Hepatic stellate cell (primary cell): ENCODE results near the gene MRPL36.
A peak's percentile ranks its signal among the peaks of the same experiment; 100 is the strongest.

ENCODE experiments used
- DNase-seq: peaks from one replicate; pipeline ENCODE4 v3.0.0; 2011; ENCODE audit warnings: low spot score

The MRPL36 gene

DNA sequence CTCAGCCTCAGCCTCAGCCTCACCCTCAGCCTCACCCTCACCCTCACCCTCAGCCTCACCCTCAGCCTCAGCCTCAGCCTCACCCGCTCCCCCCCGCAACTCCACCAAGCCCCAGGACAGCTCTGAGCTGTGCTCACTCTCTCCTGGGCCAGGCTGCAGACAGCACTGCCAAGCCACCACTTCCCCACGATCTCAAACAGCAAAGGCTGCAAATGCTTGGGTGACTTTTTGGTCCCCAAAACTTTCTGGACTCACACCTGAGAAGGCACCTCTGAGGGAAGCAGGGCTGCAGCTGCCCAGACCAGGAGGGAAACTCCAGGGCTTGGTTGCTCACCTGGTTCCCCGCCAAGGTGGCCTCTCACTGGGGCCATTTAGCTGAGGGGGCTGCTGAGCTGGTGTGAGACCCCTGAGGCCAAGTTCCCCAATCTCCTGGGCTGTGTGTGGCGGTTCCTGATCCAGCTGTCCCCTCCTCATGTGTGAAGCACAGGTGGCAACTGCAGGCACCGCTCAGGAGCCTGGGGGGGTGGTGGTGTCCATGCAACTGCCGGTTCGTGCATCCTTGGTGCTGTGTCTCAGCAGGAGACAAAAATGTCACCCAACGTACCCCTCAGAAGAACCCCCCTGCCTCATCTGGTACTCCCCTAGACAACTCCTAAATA is 17.8 kb downstream of the MRPL36 start:
- no peak for DNase-seq

DNA sequence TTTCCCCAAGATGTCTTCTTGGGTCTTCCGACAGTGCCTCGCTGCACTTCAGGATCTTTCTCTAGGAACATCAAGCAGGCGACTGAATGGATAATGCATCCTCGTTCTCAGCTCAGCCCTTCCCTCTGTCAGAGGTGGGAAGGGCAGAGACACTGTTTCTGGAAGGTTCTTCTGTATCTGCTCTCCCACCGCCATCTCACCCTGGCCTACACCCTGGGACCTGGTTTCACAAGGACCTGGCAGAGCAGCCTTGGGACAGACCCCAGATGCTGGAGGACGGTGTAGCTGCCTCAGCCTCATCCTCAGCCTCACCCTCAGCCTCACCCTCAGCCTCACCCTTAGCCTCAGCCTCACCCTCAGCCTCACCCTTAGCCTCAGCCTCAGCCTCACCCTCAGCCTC is 18.5 kb downstream of the MRPL36 start:
- no peak for DNase-seq

DNA sequence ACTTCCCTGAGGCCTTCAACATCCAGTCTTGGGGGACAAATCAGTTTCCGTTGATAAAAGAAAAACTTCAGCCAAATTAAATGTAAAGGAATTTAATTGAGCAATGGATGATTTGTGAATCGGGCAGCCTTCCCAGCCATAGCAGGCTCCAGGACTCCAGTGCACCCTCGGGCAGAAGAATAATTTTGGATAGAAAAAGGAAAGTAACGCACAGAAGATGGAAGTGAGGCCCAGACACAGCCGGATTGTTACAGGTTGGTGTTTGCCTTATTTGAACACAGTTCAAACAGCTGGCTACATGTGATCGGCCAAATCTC is 19.1 kb downstream of the MRPL36 start:
- DNase-seq, result no peak

DNA sequence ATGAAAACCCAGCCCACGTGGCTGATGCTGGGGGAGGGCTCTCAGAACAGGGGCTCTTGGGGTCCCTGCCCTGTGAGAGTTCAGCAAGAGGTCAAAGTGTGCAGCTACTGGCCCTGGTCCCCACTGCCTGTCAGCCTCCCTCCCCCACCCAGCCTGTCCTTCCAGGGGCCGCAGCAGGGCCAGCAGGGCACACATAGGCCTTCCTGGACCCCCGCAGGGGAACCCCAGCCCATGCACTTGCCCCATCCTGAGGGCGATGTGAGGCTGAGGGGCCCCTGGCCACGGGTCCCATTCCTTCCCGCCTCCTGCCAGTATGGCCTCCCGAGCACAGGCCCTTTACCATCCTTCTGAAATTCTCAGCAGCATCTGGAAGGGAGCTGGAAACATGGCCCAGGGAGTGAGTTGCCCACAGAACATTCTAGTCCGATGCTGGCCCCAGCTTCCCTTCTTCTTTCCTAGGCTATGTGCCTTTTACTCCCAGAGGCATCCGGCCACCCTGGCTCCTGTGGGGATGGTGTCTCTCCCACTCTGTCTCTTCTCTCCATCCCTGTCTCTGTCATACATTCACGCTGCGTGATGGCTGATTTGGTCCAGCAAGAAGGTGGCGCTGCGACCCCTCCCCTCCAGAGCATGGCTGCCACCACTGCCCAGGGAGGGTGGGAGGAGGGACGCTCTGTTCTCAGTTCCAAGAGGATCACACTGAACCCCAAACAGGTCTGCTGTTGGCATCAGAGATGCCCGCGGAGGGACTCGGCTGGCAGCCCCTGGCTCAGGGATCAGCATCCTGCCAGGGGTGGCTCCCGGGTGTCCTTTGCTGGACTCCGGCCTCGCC is 19.6 kb downstream of the MRPL36 start:
- DNase-seq, result no peak

DNA sequence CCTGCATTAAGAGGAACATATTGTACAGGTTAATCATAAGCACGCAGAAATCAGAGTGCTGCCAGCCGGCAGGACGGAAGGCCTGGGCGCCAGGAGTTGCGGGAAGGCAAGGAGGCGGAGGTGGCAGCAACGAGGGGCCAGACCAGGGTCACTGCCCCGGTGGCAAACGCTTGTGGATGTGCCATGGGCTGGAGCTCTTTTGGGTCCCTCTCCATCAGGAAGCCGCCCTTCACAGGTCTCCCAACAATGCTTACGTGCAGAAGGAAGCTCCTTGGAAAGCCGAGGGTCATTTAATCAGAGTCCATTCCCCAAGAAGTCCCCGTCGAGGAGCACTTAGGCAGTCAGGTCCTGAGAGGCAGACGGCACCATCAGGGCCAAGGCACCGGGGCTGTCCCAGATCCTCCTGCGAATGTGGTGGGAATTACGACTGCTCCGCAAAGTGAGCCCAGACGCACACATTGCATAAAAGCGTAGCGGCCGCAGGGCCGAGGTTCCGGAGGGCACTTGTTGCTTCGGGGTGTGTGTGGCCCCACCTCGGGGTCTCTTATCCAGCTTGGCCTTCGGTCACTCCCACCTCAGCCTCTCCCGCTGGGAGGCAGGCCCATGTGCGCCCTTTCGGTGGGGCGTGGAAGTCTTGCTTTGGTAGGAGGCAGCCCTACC is 20.5 kb downstream of the MRPL36 start:
- no peak for DNase-seq

DNA sequence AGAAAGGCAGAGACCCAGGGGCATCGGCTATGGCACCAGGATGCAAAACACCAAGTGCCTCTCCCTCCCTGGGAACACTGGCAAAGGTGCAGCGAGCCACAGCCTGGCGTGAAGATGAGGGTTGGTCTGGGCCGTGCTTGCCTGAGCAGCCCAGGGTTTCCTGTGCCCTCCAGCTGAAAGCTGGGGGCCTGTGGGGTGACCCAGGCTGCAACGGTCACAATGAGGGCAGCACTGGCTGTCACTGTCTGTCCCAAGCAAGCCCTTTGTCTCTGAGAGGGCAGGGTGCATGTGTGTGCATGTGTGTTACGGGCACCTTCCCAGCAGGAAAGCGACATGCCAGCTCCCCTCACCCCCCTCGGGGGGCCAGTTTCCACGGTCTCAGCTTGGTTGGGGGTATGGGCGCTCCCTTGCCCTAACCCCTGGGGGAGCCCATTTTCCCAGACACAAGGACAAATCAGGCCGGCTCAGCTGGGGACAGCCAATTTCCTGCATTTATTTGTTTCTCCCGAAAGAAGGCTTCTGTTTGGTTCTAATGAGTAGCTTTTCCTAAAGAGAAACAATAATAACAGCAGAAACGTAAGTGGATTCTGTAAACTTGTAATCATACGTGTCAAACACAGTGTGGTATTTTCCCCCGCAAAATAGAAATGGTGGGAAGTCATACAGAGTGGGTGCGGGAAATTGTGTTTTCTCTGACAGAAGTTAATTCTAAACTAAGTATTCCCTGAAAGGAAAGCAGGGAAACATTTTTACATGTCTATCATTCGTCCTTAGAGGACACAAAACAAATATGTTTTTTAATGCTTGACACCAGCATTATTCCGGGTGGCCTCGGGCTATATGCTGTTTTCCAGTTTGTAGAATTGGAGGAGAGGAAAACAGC is 21.3 kb downstream of the MRPL36 start:
- no peak for DNase-seq

DNA sequence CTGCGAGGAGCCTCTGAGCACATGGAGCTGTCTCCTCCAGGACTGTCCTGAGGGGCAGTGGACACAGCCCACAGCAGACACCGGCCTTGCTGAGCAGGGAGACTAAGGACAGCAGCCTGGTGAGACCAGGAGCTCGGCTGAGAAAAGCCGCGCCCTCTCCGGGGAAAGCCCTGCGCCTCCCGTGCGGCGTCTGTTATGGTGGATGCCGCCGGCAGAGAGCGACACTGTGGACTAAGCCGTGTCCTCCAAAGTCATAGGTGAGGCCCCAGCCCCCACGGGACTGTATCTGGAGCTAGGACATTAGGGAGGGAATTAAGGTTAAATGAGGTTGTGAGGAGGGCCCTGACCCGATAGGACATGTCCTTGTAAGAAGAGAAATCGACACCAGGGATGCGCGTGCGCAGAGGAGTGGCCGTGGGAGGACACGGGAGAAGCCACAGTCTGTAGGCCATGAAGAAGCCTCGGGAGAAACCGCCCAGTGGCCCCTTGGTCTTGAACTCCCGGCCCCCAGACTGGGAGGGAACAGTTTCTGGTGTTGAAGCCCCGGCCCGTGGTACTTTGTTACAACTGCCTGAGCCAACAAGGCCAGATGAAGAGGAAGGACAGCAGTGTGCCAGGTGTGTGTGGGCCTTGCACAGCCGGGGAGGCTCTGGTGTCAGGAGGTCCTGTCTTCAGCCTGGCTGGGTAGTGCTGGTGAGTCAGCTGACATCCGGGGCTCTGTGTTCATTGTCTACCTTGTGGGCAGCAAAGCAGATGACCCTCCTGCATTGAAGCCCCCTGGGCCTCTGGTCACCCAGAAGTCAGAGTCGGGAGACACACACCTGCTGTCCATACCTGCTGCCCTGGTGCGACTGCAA is 22.1 kb downstream of the MRPL36 start:
- DNase-seq, result no peak

DNA sequence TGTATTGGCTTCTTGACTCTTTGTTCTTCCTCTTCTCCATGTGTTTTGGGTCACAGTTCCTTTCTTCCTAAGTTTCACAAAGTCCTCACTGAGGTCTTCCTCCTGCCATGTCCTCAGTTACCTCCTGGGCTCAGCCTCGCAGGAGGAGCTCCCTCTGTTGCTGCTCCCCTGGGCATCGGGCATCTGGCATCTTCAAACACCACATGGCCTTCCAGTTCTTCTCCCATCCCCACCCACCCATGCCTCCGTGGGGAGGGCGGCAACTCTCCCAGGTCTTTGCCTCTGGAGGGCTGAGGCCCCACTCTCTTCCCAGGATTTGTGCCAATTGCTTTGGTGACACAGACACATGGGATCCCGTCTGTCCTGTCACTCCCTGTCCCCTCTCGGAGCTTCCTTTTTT is 22.8 kb downstream of the MRPL36 start:
- no peak for DNase-seq

DNA sequence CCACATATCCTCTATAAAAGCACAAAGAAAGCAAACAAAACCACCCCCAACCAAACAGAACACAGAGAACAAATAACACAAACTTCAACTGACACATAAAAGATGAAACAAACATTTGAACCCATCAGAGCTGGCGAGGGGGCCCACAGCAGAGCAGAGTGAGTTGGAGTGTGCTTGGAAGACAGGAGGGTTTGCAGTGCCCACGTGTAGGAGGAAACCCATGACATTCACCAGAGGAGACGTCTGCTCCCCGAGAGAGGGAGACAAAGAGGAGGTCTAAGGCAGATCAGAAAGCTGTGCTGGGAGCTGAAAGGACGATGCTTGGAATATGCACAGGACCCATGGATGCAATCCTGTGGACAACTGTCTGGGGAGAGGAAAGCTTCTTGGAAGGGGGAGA is 27.0 kb downstream of the MRPL36 start:
- DNase-seq, result peak; percentile 77

DNA sequence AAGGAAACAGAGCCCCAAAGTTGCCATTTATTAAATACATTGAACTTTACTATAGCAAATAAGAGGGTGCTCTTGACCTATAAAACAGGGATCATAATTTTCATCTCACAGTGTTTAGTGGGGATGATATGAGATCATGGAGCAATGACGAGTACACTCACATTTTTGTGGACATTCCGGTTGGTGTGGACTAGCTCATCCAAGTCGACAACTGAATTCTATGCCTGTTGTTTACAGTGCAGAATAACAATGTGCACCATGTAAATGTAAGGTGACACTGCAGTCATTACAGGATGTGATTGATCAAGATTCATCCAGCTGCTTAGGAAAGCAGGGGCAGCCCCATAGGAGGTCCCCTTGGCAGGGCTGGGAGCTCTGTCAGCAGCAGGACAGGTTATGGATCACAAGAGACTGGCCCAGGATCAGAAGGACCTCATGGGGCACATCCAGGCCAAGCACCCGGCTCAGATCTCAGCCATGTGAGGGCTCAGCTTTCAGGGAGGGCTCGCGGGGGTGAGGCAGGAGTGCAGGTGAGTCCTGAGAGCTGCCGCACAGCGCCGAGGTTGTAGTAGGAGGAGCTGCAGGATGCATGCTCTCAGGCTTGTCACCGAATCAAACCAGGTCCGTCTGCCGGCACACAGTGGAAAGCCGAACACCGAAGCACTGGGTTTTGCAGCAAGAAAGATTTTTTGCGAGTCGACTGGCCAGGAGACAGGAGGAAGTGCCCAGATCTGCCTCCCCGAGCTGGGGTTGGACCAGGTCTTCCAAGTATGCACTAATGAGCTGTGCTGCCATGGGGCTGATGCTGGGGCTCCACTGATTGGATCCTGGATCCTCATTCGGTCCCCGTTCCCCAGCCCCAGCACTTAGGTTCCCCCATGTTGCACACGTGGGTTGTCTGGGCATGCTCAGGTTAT is 28.2 kb downstream of the MRPL36 start:
- no peak for DNase-seq

DNA sequence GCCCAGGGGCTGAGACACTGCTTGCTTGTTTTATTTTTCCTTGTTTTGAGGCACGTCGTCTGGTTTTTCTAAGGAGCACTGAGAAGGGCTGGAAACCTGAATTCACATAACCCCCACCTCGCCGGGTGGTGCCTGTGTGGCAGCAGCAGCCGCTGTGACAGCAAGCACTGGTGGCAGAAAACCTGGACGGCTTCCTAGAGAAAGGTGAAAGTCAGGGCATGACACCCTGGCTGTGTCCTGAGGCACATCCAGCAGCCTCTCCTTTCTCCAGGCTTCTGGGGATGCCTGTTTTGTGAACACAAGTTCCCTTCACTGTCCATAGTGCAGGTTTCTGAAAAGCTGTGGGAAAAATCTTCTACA is 29.2 kb downstream of the MRPL36 start:
- no peak for DNase-seq

DNA sequence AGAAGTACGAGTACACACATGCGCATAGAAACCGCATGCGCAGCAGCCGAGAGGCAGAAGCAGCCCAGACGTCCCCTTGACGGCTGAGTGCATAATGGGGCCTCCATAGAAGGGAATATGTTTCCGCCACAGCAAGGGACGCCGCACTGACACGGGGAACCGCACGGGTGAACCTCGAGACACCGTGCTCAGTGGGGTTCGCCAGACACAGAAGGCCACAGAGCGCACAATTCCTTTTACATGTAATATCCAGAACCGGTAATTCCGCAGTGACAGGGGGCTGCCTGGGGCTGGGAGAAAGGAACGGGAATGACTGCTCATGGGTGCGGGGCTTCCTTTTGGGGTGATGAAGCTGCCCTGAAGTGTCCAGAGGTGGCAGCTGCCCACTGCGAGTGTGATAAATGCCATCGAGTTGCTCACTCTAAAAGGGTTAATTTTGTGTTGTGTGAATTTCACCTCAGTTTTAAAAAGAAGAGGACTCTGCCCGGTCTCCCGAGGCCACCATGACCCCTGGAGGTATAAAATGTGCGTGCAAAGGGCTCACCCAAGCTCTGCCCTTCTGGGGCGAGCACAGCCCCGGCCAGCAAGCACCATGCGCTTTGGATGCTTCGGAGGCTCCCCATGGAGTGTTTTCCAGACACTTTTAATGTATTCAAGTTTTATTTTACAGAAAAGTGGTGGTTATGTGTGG is 29.7 kb downstream of the MRPL36 start:
- no peak for DNase-seq

DNA sequence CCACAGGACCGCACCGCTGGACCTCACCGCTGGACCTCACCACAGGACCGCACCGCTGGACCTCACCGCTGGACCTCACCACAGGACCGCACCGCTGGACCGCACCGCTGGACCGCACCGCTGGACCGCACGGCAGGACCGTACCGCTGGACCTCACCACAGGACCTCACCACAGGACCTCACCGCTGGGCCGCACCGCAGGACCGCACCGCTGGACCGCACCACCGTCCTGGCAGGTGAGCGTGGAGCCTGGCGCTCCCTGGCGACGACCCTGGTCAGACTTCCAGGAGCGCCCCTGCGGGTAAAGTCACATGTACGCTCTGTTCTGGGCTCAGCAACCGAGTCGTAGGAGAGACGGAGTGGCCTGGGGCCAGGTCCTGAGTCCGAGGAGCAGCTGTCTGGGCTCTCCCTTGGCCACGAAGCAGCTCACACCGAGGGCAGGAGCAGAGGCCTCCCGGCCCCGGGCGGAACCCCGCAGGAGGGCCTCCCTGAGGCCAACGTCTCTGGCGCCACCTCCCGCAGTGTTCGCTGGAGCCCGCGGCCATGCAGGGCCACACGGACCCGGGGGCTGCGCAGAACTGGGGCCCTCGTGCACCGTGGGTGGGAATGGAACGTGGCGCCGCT is 30.5 kb downstream of the MRPL36 start:
- no peak for DNase-seq

DNA sequence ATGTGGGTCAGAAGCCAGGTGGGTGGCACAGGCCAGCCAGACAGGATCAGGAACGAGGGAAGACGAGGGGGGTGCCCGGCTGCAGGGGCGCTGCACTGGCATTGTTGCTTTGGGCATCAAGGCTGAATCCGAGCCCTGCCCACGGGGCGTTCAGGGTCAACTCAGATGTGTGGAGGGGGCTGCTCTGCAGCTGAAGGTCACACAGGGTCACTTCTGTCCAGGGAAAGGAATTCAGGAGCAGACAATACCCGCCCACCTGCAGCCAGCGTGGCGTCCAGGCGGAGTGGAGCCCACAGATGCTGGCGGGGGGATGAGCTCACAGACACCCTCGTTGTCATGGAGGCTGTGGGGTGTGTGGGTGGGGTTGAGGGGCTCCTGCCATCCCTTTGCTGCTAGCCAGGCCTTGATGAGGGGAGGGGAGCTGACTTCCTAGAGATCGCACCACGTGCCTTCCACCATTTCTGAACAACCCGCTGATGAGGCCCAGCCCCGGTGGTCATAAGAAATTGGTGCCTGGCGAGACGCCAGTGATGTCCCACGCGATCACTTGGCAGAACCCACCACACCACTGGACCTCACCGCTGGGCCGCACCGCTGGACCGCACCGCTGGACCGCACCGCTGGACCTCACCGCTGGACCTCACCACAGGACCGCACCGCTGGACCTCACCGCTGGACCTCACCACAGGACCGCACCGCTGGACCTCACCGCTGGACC is 31.2 kb downstream of the MRPL36 start:
- no peak for DNase-seq

DNA sequence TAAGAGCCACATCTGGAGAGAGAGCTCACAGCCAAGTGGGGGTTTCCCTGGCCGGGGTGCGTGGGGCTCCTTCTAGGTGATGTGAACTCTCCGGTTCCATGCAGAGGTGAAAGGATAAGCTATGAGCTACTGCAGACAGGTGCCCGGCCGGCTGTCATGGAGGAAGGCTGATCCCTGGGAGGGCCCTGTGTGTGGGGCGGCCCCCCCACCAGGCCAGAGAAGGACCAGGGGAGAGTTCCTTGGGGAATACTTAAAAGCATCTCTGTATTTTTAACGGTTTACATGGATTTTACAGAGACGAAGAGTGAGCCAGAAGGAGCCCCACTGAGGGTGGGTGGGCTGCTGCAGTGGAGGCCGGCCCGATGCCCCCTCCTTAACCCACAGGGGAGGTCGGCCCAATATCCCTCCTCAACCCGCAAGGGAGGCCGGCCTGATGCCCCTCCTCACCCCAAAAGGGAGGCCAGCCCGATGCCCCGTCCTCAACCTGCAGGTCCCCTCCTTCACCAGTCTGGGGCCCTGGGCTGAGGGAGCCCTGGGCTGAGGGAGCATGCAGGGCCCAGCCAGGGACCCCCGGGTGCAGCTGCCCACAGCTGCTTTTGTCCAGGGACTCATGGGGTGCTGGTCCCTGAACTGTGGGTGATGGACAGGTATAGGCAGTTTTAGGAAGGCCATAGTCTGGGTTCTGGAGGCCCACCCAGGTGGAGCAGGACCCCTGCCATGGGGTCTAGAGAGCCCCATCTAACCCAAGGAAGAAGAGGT is 31.9 kb downstream of the MRPL36 start:
- DNase-seq, result no peak

DNA sequence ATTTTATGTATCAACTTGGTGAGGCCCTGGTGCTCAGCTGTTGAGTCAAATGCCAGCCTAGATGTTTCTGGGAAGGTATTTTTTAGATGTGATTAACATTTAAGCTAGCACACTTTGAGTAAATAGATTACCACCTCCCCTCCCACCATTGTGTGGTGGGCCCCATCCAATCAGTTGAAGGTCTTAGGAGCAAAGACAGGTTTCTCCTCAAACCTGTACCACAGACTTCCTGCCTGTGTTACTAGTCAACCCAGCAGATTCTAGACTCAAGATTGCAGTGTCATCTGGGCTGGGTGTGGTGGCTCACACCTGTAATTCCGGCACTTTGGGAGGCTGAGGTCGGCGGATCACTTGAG is 33.8 kb downstream of the MRPL36 start:
- DNase-seq, result no peak

DNA sequence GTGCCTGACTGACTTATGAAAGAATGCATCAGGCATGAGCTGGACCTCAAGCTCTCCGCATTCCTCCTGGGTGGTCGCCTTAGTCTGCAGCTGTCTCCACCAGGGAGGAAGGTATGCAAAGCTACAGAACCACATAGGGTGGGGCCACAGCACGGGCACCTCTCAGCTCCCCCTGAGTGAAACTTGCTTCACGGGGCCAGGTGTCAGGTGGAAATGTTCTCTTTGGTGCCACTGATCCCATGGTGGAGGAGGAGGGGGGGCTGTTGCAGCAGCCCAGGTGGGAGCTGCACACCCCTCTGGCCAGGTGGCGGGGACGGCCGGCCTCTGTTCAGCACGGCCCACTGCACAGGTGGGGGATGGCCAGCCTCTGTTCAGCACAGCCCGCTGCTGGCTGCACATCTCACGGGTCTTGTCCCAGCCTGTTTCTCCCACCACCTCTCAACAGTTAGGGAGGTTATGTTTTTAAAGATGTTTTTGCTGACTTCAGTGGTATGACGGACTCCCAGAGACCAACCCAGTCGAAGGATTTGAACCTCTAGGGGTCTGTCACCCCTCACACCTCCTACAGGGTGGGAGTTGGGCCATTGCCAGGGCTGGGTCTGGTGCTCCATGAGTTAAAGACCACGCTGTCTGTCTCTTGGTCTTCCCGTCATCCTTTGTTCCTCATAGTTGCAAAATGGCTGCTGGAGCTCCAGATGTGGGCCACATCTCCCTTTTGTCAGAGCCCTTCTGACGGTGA is 34.3 kb downstream of the MRPL36 start:
- no peak for DNase-seq
